Spleen (tissue), 11 donors: Measurements from ENCODE around the gene HELT. TPM values are rescaled to one million over a fixed set of nuclear protein-coding genes. Genes with fewer than 3 reads are reported as not detected.

Experiments used
- DNase-seq: peaks from one replicate; pipeline ENCODE4 v3.0.0-alpha.2; 2020
- H3K27ac ChIP-seq, 8 donors: fragments of 200-600 bp; sonication (generic) in 7 of 8; 1 replicate in 4 of 8; 2 replicates in 4 of 8; pipeline versions ENCODE4 v1.5.0 to v1.8.0; 2016 to 2021; ENCODE audit warnings: inconsistent platforms in 4 of 8, mild to moderate bottlenecking in 4 of 8, moderate library complexity in 1 of 8
- H3K27me3 ChIP-seq, 7 donors: fragments of 200-600 bp; sonication (generic) in 6 of 7; replicated peaks in 1 of 7; 1 replicate in 4 of 7; 2 replicates in 3 of 7; pipeline versions ENCODE4 v1.5.0 to v1.8.0; 2016 to 2021; ENCODE audit warnings: inconsistent platforms in 3 of 7, mild to moderate bottlenecking in 1 of 7
- H3K36me3 ChIP-seq, 6 donors: fragments of 200-600 bp; sonication (generic) in 5 of 6; 1 replicate in 4 of 6; 2 replicates in 2 of 6; pipeline versions ENCODE4 v1.5.0 to v1.8.0; 2016 to 2021; ENCODE audit warnings: inconsistent platforms in 2 of 6
- H3K4me1 ChIP-seq, 6 donors: fragments of 200-600 bp; sonication (generic) in 5 of 6; 1 replicate in 3 of 6; 2 replicates in 3 of 6; pipeline versions ENCODE4 v1.5.0 to v1.8.0; 2016 to 2021; ENCODE audit warnings: inconsistent platforms in 3 of 6
- H3K4me3 ChIP-seq, 8 donors: fragments of 200-600 bp; sonication (generic) in 7 of 8; 1 replicate in 4 of 8; 2 replicates in 4 of 8; pipeline versions ENCODE4 v1.5.0 to v1.8.0; 2016 to 2021; ENCODE audit warnings: inconsistent platforms in 4 of 8, mild to moderate bottlenecking in 4 of 8, moderate library complexity in 2 of 8
- H3K9me3 ChIP-seq, 8 donors: fragments of 200-600 bp; sonication (generic) in 7 of 8; 1 replicate in 4 of 8; 2 replicates in 4 of 8; pipeline versions ENCODE4 v1.5.0 to v1.8.0; 2016 to 2021; ENCODE audit warnings: inconsistent platforms in 4 of 8
- CTCF ChIP-seq, 11 experiments: fragments of 200-600 bp in 7 of 11; fragments of 450-650 bp in 4 of 11; sonication (generic) in 4 of 11; IDR thresholded peaks in 8 of 11; conservative IDR thresholded peaks in 3 of 11; 1 replicate in 7 of 11; 2 replicates in 4 of 11; pipeline versions ENCODE4 v1.4.0 to v1.8.0; 2016 to 2021; ENCODE audit warnings: antibody characterized with exemption in 11 of 11, inconsistent platforms in 4 of 11, mild to moderate bottlenecking in 1 of 11
- POLR2A ChIP-seq, 3 donors: fragments of 450-650 bp; IDR thresholded peaks; one replicate each; pipeline ENCODE4 v1.5.1; 2017; ENCODE audit warnings: antibody characterized with exemption in 3 of 3, mild to moderate bottlenecking in 1 of 3
- POLR2AphosphoS5 ChIP-seq, 3 donors: sonication (generic); formaldehyde crosslinking; IDR thresholded peaks; one replicate each; pipeline ENCODE4 v1.5.1; 2017; ENCODE audit warnings: antibody characterized with exemption in 3 of 3
- WGBS, 5 donors: extraction: QIAGEN DNeasy Blood & Tissue Kit in 3 of 5; methylation state at CpG; one replicate each; pipeline versions ENCODE4 v1.1.5 to v1.1.7; 2013 to 2018; 5-methylcytosine and 5-hydroxymethylcytosine counted together
- intact Hi-C: fragments of 100-400 bp; cut with DNase I; formaldehyde crosslinking; loops from one replicate; pipeline ENCODE4 v1.15.0; 2023; ENCODE audit warnings: low total_unique reads
- polyA plus RNA-seq, 3 donors: library from polyadenylated mRNA; stranded (reverse); fragments of 200-250 nt; gene quantifications; one replicate each; pipeline ENCODE4 v1.2.1, GENCODE V29; 2013
- total RNA-seq, 7 donors: library from RNA; depleted of rRNA in 3 of 7; stranded (reverse); fragments of >200 nt in 3 of 7; fragmentation: NEBNext Ultra II Directional in 4 of 7; extraction: Animal tissue kit (Norgen Biotek cat#: 25700) in 4 of 7; gene quantifications; one replicate each; pipeline versions ENCODE4 v1.1.0 to v1.2.1, GENCODE V29; 2016 to 2021
- donor health status: healthy with polysubstance abuse.
- donor health status: DM: no; HTN: no; CAD: no; lungs with moderate emphysema.
- donor health status: DM: no; HTN: no; CAD: no.
- donor health status: Bipolar disorder and iron deficiency.
- donor health status: healthy.
- donor health status: DM: no; HTN: no; CAD: no.
- donor health status: DM: yes; HTN: yes; CAD: no.

Gene HELT
- total and polyA plus RNA-seq, 10 donors, result 0.20 to 0.26 TPM; not detected in 8

GRCh38 chr4:185031611-185032010 lies 13.3 kb downstream of the HELT start:
- Histone ChIP-seq H3K4me1 (no peaks in the 10 kb centered on the region), H3K27ac (no peak overlapping the region), H3K9me3 (no peaks in the 10 kb centered on the region), H3K4me3 (no peak overlapping the region), H3K27me3 (peaks cover 0 to 35% (median 0%) of the 10 kb centered on the region in 7 donors), H3K36me3 (no peaks in the 10 kb centered on the region)
- DNase-seq, result no peak
- TF ChIP-seq POLR2AphosphoS5 (IDR thresholded peaks at IDR 0.05), result no peak
- no peak for TF ChIP-seq CTCF (IDR thresholded peaks at IDR 0.05 in 8 of 11, conservative IDR thresholded peaks at IDR 0.05 in 3 of 11)
- no peak for TF ChIP-seq POLR2A (IDR thresholded peaks at IDR 0.05)
- WGBS, 5 donors, result 63 to 84% (median 80%) methylated on average over 6 of the region's 6 CpGs
- intact Hi-C loops, result no loop called here

- 80 to 90% (median 87%) methylated on average over 9 of the region's 9 CpGs for WGBS, 5 donors
- TF ChIP-seq POLR2AphosphoS5 (IDR thresholded peaks at IDR 0.05) (no peak), CTCF (IDR thresholded peaks at IDR 0.05 in 8 of 11, conservative IDR thresholded peaks at IDR 0.05 in 3 of 11) (no peak), POLR2A (IDR thresholded peaks at IDR 0.05) (no peak)
- Histone ChIP-seq H3K27me3 (peaks cover 0 to 35% (median 0%) of the 10 kb centered on the region in 7 donors), H3K36me3 (no peaks in the 10 kb centered on the region), H3K4me3 (no peak overlapping the region), H3K27ac (no peak overlapping the region), H3K4me1 (no peaks in the 10 kb centered on the region), H3K9me3 (no peaks in the 10 kb centered on the region)
- intact Hi-C loops, result no loop called here
- DNase-seq, result no peak
These were observed 14.8 kb downstream of the HELT start for GRCh38 chr4:185033072-185033471.

GRCh38 chr4:185033950-185034349 lies 15.7 kb downstream of the HELT start:
- 74 to 83% (median 79%) methylated on average over 6 of the region's 6 CpGs for WGBS, 5 donors
- TF ChIP-seq CTCF (IDR thresholded peaks at IDR 0.05 in 8 of 11, conservative IDR thresholded peaks at IDR 0.05 in 3 of 11) (no peak), POLR2A (IDR thresholded peaks at IDR 0.05) (no peak), POLR2AphosphoS5 (IDR thresholded peaks at IDR 0.05) (no peak)
- Histone ChIP-seq H3K4me3 (no peak overlapping the region), H3K36me3 (no peaks in the 10 kb centered on the region), H3K27me3 (peaks cover 0 to 35% (median 0%) of the 10 kb centered on the region in 7 donors), H3K27ac (no peak overlapping the region), H3K4me1 (no peaks in the 10 kb centered on the region), H3K9me3 (no peaks in the 10 kb centered on the region)
- intact Hi-C loops, result no loop called here
- DNase-seq, result no peak

- intact Hi-C loops, result no loop called here
- H3K27me3 ChIP-seq, result peaks cover 0 to 35% (median 0%) of the 10 kb centered on the region in 7 donors
- WGBS, 5 donors, result 69 to 82% (median 74%) methylated on average over 2 of the region's 2 CpGs
These were observed 17.0 kb downstream of the HELT start for GRCh38 chr4:185035284-185035683.

More at GRCh38 chr4:185035284-185035683, 17.0 kb downstream of the HELT start:
- H3K4me3 ChIP-seq, result no peak overlapping the region
- H3K36me3 ChIP-seq, result no peaks in the 10 kb centered on the region
- no peaks in the 10 kb centered on the region for H3K9me3 ChIP-seq
- H3K4me1 ChIP-seq, result peaks cover 0 to 11% (median 7%) of the 10 kb centered on the region in 6 donors
- TF ChIP-seq POLR2AphosphoS5 (IDR thresholded peaks at IDR 0.05), result no peak
- no peak for TF ChIP-seq CTCF (IDR thresholded peaks at IDR 0.05 in 8 of 11, conservative IDR thresholded peaks at IDR 0.05 in 3 of 11)
- no peak for TF ChIP-seq POLR2A (IDR thresholded peaks at IDR 0.05)
- DNase-seq, result no peak
- no peak overlapping the region for H3K27ac ChIP-seq
